Chondrocyte (in vitro differentiated cells): ENCODE measurements around the gene SUGCT. TPM values are rescaled to one million over a fixed set of nuclear protein-coding genes. Genes with fewer than 3 reads are reported as not detected.

Experiments
- DNase-seq: peaks from one replicate; pipeline ENCODE4 v3.0.0; 2021; ENCODE audit warnings: mixed read lengths, low spot score
- H3K27ac Mint-ChIP-seq: one replicate; pipeline ENCODE4 v1.8.0; 2021; ENCODE audit warnings: mild to moderate bottlenecking, moderate library complexity, mixed read lengths; ENCODE audit not compliant: unreplicated experiment
- H3K27me3 Mint-ChIP-seq: 2 replicates; pipeline ENCODE4 v1.8.0; 2021; ENCODE audit warnings: low read depth, mixed read lengths
- H3K36me3 Mint-ChIP-seq: 2 replicates; pipeline ENCODE4 v1.8.0; 2021; ENCODE audit warnings: low read depth, mixed read lengths
- H3K4me1 Mint-ChIP-seq: 2 replicates; pipeline ENCODE4 v1.8.0; 2021; ENCODE audit warnings: low read depth, mild to moderate bottlenecking, mixed read lengths
- H3K4me3 Mint-ChIP-seq: one replicate; pipeline ENCODE4 v1.8.0; 2021; ENCODE audit warnings: mild to moderate bottlenecking, moderate library complexity, mixed read lengths; ENCODE audit not compliant: unreplicated experiment
- H3K9me3 Mint-ChIP-seq: 2 replicates; pipeline ENCODE4 v1.8.0; 2021; ENCODE audit warnings: low read depth, mixed read lengths
- total RNA-seq: library from RNA; stranded (reverse); gene quantifications from 3 replicates; pipeline ENCODE4 v1.2.1, GENCODE V29; 2021
- TF ChIP-seq, protein P1 (sequence below): fragments of 200-600 bp; sonication (generic); IDR thresholded peaks from 2 replicates; pipeline ENCODE4 v1.5.0; 2021; ENCODE audit warnings: antibody characterized with exemption, mild to moderate bottlenecking, moderate library complexity

Gene SUGCT
- total RNA-seq, 1 donor from 2014 or later: 34.4 TPM

DNA sequence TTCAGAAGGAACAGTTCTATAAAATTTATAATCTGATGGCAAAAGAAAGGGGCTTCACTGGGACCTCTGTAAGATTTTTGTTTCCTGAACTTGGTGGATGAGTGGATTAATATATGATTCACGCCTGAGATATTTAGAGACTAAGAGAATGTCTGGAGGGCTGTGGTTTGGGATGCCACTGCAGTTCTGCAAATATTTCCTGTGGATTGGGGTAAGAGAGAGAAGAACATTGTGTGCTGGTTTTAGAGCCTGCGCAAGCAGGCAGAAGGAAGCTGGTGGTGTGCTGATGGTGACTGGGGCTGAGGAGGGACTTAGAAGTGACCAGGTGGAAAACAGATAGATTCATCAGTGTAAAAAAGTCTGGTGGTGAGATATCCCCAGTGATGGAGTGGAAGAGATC is 87.0 kb downstream of the SUGCT start:
- Mint-ChIP-seq H3K4me1 (peaks cover 70% of the 10 kb centered on the region), H3K9me3 (no peaks in the 10 kb centered on the region), H3K4me3 (peak overlapping the region; percentile 3), H3K27ac (peak overlapping the region; percentile 96), H3K36me3 (peaks cover 17% of the 10 kb centered on the region), H3K27me3 (no peaks in the 10 kb centered on the region)
- no peak for DNase-seq
- TF ChIP-seq, protein P1, sequence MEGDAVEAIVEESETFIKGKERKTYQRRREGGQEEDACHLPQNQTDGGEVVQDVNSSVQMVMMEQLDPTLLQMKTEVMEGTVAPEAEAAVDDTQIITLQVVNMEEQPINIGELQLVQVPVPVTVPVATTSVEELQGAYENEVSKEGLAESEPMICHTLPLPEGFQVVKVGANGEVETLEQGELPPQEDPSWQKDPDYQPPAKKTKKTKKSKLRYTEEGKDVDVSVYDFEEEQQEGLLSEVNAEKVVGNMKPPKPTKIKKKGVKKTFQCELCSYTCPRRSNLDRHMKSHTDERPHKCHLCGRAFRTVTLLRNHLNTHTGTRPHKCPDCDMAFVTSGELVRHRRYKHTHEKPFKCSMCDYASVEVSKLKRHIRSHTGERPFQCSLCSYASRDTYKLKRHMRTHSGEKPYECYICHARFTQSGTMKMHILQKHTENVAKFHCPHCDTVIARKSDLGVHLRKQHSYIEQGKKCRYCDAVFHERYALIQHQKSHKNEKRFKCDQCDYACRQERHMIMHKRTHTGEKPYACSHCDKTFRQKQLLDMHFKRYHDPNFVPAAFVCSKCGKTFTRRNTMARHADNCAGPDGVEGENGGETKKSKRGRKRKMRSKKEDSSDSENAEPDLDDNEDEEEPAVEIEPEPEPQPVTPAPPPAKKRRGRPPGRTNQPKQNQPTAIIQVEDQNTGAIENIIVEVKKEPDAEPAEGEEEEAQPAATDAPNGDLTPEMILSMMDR: no peak

DNA sequence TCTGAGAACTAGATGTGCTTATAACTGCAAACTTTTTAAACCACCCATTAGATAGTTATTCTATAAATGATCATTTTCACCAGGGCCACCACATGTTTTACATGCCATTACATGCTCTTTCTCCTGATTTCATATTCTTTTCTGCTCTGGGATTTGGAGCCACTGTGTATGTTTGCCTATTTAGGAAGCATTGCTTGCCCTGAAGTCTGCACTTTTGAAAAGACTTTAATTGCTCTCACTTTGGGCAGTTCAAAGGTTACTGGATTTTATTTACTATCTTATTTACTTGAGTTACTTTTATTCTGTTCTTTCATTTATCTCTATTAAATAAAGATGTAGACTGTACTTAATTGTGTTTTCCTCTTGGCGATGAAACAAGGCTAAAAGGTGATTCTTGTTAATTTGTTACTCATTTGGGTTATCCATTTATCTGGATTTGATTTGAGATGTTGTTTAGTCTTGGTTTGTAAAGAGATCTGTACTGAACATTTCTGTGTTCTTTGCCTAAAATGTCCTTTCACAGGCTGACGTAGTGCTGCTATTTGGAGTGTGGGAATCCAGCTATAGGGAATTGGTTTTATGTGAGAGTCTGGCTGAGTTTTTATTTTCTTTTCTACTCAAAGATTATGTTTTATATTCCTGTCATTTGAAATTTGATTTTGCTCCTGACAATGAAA is 88.8 kb downstream of the SUGCT start:
- H3K4me3 Mint-ChIP-seq: peak overlapping the region; percentile 13
- H3K36me3 Mint-ChIP-seq: peaks cover 9% of the 10 kb centered on the region
- TF ChIP-seq, protein P1: no peak
- no peaks in the 10 kb centered on the region for H3K9me3 Mint-ChIP-seq
- no peaks in the 10 kb centered on the region for H3K27me3 Mint-ChIP-seq
- no peak for DNase-seq
- H3K4me1 Mint-ChIP-seq: peaks cover 73% of the 10 kb centered on the region
- H3K27ac Mint-ChIP-seq: peak overlapping the region; percentile 96

DNA sequence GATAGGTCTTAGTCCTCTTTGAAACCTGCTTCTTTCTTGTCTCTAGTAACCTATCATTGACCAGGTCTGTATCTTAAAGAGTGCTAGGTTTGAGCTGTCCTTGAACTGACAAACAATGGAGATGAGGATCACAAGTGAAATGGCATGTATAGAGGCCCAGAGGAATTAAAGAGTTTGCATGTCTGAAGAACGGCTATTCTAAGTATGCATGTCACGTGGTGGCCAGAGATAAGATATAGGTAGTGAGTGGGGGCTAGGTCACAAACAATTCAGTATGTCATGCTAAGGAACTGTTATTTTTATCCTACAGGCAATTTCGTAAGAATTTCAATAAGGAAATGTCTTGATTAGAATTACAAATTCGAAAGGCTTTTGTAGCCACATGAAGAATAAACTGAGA is 95.3 kb downstream of the SUGCT start:
- Mint-ChIP-seq H3K36me3 (peaks cover 7% of the 10 kb centered on the region), H3K27ac (no peak overlapping the region), H3K4me1 (peaks cover 39% of the 10 kb centered on the region), H3K4me3 (no peak overlapping the region), H3K9me3 (no peaks in the 10 kb centered on the region), H3K27me3 (no peaks in the 10 kb centered on the region)
- DNase-seq: no peak
- TF ChIP-seq, protein P1: no peak

DNA sequence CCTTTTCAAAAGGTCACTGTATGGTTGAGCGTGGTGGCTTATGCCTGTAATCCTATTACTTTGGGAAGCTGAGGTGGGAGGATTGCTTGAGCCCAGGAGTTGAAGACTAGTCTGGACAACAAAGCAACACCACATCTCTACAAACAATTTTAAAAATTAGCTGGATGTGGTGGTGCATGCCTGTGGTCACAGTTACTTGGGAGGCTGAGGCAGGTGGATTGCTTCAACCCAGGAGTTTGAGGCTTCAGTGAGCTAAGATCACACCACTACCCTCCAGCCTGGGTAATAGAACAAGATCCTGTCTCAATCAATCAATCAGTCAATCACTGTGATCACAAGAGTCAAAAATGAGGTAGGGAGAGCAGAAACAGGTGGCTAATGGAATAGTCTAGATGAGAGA is 97.0 kb downstream of the SUGCT start:
- peaks cover 30% of the 10 kb centered on the region for H3K4me1 Mint-ChIP-seq
- H3K4me3 Mint-ChIP-seq: no peak overlapping the region
- H3K36me3 Mint-ChIP-seq: peaks cover 7% of the 10 kb centered on the region
- DNase-seq: no peak
- H3K9me3 Mint-ChIP-seq: no peaks in the 10 kb centered on the region
- TF ChIP-seq, protein P1: no peak
- no peaks in the 10 kb centered on the region for H3K27me3 Mint-ChIP-seq
- H3K27ac Mint-ChIP-seq: peak overlapping the region; percentile 79

DNA sequence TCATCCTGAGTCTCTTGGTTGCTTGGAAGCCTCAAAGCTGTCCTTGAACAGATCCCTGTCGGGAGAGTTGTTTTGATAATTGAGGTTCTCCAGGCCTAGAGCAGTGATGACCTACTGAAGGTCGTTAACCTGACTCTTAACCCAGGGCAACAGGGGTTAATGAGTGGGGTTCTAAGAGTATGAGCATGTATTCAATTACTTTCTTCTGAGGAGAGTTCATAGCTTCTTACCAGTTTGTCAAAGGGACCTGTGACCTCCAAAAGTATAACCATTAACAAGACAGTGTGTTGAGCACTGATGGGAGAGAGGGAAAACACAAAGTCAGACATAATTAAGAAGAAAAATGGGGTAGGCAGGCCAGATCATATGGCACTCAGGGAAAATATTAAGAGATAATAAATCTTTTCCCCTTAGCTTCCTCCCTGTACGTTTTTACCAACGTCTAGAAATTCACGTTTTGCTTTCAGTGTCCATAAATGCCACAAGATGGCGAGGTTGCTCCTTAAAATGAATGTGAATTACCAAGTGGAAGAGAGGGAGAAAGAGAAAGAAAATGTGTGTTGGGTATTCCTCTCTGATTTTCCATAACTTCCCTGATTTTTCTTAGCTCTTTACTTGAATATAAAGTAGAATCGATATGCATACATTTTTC is 97.6 kb downstream of the SUGCT start:
- Mint-ChIP-seq H3K36me3 (peaks cover 7% of the 10 kb centered on the region), H3K4me3 (no peak overlapping the region), H3K9me3 (no peaks in the 10 kb centered on the region), H3K27ac (peak overlapping the region; percentile 79), H3K27me3 (no peaks in the 10 kb centered on the region), H3K4me1 (peaks cover 30% of the 10 kb centered on the region)
- no peak for DNase-seq
- TF ChIP-seq, protein P1: peak; percentile 91
